ENCODE measurements around the gene FGG. TPM values are rescaled to one million over a fixed set of nuclear protein-coding genes. Genes with fewer than 3 reads are reported as not detected.

Gene FGG
- total and polyA plus RNA-seq, 2 donors (not counting 1 experiment from before 2014, with no cell fraction given): not detected

GRCh38 chr4:154609532-154609931 is 2.9 kb downstream of the FGG start:
- Histone ChIP-seq H3K4me1 (ENCODE audit: control insufficient read depth in 2 of 2, insufficient read depth in 2 of 2, low read length in 2 of 2) (no peaks in the 10 kb centered on the region), H3K4me3 (ENCODE audit: control extremely low read depth in 1 of 5, extremely low read depth in 1 of 5, insufficient read depth in 1 of 5, low read depth in 2 of 5, low read length in 4 of 5) (no peak overlapping the region), H3K9ac (ENCODE audit: low read length) (no peak overlapping the region), H3K9me3 (ENCODE audit: control extremely low read depth in 1 of 3, control insufficient read depth in 2 of 3, insufficient read depth in 1 of 3, low read length in 2 of 3) (peaks cover 0 to 1% (median 0%) of the 10 kb centered on the region in 3 donors), H3K27ac (ENCODE audit: low read length in 2 of 2) (no peak overlapping the region), H3K4me2 (replicated peaks; ENCODE audit: low read depth, low read length, poor library complexity, severe bottlenecking) (no peak overlapping the region), H3K79me2 (ENCODE audit: control insufficient read depth, insufficient read depth, low read length) (no peaks in the 10 kb centered on the region), H4K20me1 (ENCODE audit: control insufficient read depth, insufficient read depth, low read length, poor library complexity, severe bottlenecking) (no peaks in the 10 kb centered on the region), H3K36me3 (replicated peaks in 1 of 2; ENCODE audit: control extremely low read depth in 1 of 2, control insufficient read depth in 1 of 2, extremely low read depth in 1 of 2, insufficient read depth in 2 of 2, low read length in 1 of 2) (no peaks in the 10 kb centered on the region), H3K27me3 (replicated peaks in 1 of 4; ENCODE audit: control extremely low read depth in 1 of 4, control insufficient read depth in 3 of 4, insufficient read depth in 4 of 4, low read length in 3 of 4) (peaks cover 0 to 5% (median 1%) of the 10 kb centered on the region in 4 experiments), H2AFZ (ENCODE audit: insufficient read depth, low read depth, low read length, poor library complexity, severe bottlenecking) (no peak overlapping the region)
- no peak for TF ChIP-seq CTCF (IDR thresholded peaks at IDR 0.05)
- TF ChIP-seq EZH2 (IDR thresholded peaks at IDR 0.05; ENCODE audit: borderline replicate concordance, insufficient read depth, low read depth, low read length, poor library complexity, severe bottlenecking): no peak
- WGBS (ENCODE audit: insufficient coverage): no CpG with 5 or more reads among the region's 4 CpGs
- Mint-ChIP-seq H3K9me3 (ENCODE audit: insufficient read depth) (no peaks in the 10 kb centered on the region), H3K4me1 (no peaks in the 10 kb centered on the region), H3K4me3 (no peak overlapping the region), H3K27me3 (peaks cover 33% of the 10 kb centered on the region), H3K27ac (no peak overlapping the region)
- DNase-seq (no peak), ATAC-seq (ENCODE audit: low read depth) (no peak)
- ChIA-PET POLR2A (no interaction called here), CTCF (interaction anchor here (1.1 kb wide), 1 partner anchor 12 kb away, joined by 3 read pairs; no protein-coding TSS in a partner anchor)
- intact Hi-C loops (cut with micrococcal nuclease): no loop called here

- CTCF ChIA-PET: no interaction called here
- H3K27me3 ChIP-seq (replicated peaks in 1 of 4; ENCODE audit: control extremely low read depth in 1 of 4, control insufficient read depth in 3 of 4, insufficient read depth in 4 of 4, low read length in 3 of 4): peaks cover 0 to 5% (median 1%) of the 10 kb centered on the region in 4 experiments
- H3K4me1 Mint-ChIP-seq: no peaks in the 10 kb centered on the region
- intact Hi-C loops (cut with micrococcal nuclease): no loop called here
- H4K20me1 ChIP-seq (ENCODE audit: control insufficient read depth, insufficient read depth, low read length, poor library complexity, severe bottlenecking): no peaks in the 10 kb centered on the region
- no peak overlapping the region for H2AFZ ChIP-seq (ENCODE audit: insufficient read depth, low read depth, low read length, poor library complexity, severe bottlenecking)
- H3K9ac ChIP-seq (ENCODE audit: low read length): no peak overlapping the region
- POLR2A ChIA-PET: no interaction called here
- no peak overlapping the region for H3K4me3 ChIP-seq (ENCODE audit: control extremely low read depth in 1 of 5, extremely low read depth in 1 of 5, insufficient read depth in 1 of 5, low read depth in 2 of 5, low read length in 4 of 5)
- no peak overlapping the region for H3K27ac Mint-ChIP-seq
- no peak overlapping the region for H3K4me3 Mint-ChIP-seq
- no peaks in the 10 kb centered on the region for H3K36me3 ChIP-seq (replicated peaks in 1 of 2; ENCODE audit: control extremely low read depth in 1 of 2, control insufficient read depth in 1 of 2, extremely low read depth in 1 of 2, insufficient read depth in 2 of 2, low read length in 1 of 2)
- no peaks in the 10 kb centered on the region for H3K9me3 ChIP-seq (ENCODE audit: control extremely low read depth in 1 of 3, control insufficient read depth in 2 of 3, insufficient read depth in 1 of 3, low read length in 2 of 3)
- no peak overlapping the region for H3K4me2 ChIP-seq (replicated peaks; ENCODE audit: low read depth, low read length, poor library complexity, severe bottlenecking)
- no peak for ATAC-seq (ENCODE audit: low read depth)
- no peaks in the 10 kb centered on the region for H3K9me3 Mint-ChIP-seq (ENCODE audit: insufficient read depth)
- DNase-seq: no peak
- H3K27ac ChIP-seq (ENCODE audit: low read length in 2 of 2): no peak overlapping the region
- H3K4me1 ChIP-seq (ENCODE audit: control insufficient read depth in 2 of 2, insufficient read depth in 2 of 2, low read length in 2 of 2): no peaks in the 10 kb centered on the region
- H3K79me2 ChIP-seq (ENCODE audit: control insufficient read depth, insufficient read depth, low read length): no peaks in the 10 kb centered on the region
- WGBS (ENCODE audit: insufficient coverage): no CpG with 5 or more reads among the region's 3 CpGs
- TF ChIP-seq EZH2 (IDR thresholded peaks at IDR 0.05; ENCODE audit: borderline replicate concordance, insufficient read depth, low read depth, low read length, poor library complexity, severe bottlenecking) (no peak), CTCF (IDR thresholded peaks at IDR 0.05) (no peak)
- H3K27me3 Mint-ChIP-seq: peaks cover 32% of the 10 kb centered on the region
Measured at GRCh38 chr4:154608361-154609252, 3.8 kb downstream of the FGG start.

Measured in B cell (primary cell).